IMR-90 (cell line): ENCODE results near the gene PRMT5. TPM values are rescaled to one million over a fixed set of nuclear protein-coding genes. Genes with fewer than 3 reads are reported as not detected.
A peak's percentile ranks its signal among the peaks of the same experiment; 100 is the strongest.

ENCODE experiments used
- ATAC-seq: fragments of 200-7000 bp; cut with Tn5 transposase; 2 replicates; pipeline ENCODE4 v1.9.1; 2020; ENCODE audit warnings: low read depth, mild to moderate bottlenecking, moderate library complexity
- BruUV-seq: library from RNA; stranded (reverse); fragments of 400-500 nt; replicated peaks from 2 replicates; lab custom pipeline; 2021; lab: Mats Ljungman, UMichigan
- CTCF ChIA-PET: fragments of 300-600 bp; formaldehyde crosslinking; extraction: SDS; loops from one replicate; lab custom pipeline; 2021; ENCODE audit warnings: antibody characterized with exemption; lab: Yijun Ruan, JAX
- POLR2A ChIA-PET: fragments of 300-600 bp; sonication (Branson Sonifier 250); formaldehyde crosslinking; loops from one replicate; lab custom pipeline; 2022; ENCODE audit warnings: antibody characterized with exemption; ENCODE audit not compliant: unreplicated experiment; lab: Charles Lee
- DNase-seq: peaks from one replicate; pipeline ENCODE4 v3.0.0; 2013
- H2AFZ ChIP-seq: replicated peaks from 2 replicates; pipeline ENCODE3; 2013; ENCODE audit warnings: low read length, mild to moderate bottlenecking; ENCODE audit not compliant: poor library complexity
- H2AK5ac ChIP-seq: 2 replicates; pipeline ENCODE4 v1.6.1; 2013; ENCODE audit warnings: low read depth, low read length, inconsistent platforms
- H2AK9ac ChIP-seq: replicated peaks from 2 replicates; pipeline ENCODE3; 2013; ENCODE audit warnings: mild to moderate bottlenecking, low read depth, low read length, moderate library complexity; ENCODE audit not compliant: poor library complexity
- H2BK120ac ChIP-seq: 2 replicates; pipeline ENCODE4 v1.6.1; 2013; ENCODE audit warnings: low read depth, low read length, inconsistent platforms
- H2BK15ac ChIP-seq: 3 replicates; pipeline ENCODE4 v1.6.1; 2013; ENCODE audit warnings: low read depth, low read length, inconsistent platforms
- H2BK20ac ChIP-seq: 2 replicates; pipeline ENCODE4 v1.6.1; 2013; ENCODE audit warnings: low read depth, mild to moderate bottlenecking, inconsistent platforms, low read length, moderate library complexity
- H2BK5ac ChIP-seq: 2 replicates; pipeline ENCODE4 v1.6.1; 2013; ENCODE audit warnings: mild to moderate bottlenecking, low read depth, low read length, inconsistent platforms; ENCODE audit not compliant: poor library complexity, severe bottlenecking
- H3K14ac ChIP-seq: replicated peaks from 2 replicates; pipeline ENCODE4 v1.6.1; 2013; ENCODE audit warnings: low read depth, low read length, inconsistent platforms
- H3K18ac ChIP-seq: 2 replicates; pipeline ENCODE4 v1.6.1; 2013; ENCODE audit warnings: low read depth, low read length, control low read depth
- H3K23ac ChIP-seq: 2 replicates; pipeline ENCODE4 v1.6.1; 2013; ENCODE audit warnings: low read depth, low read length, inconsistent platforms
- H3K27ac ChIP-seq: 2 replicates; pipeline ENCODE4 v1.5.1; 2013; ENCODE audit warnings: mild to moderate bottlenecking, control low read depth, low read length; ENCODE audit not compliant: insufficient read depth
- H3K27me3 ChIP-seq: 2 replicates; pipeline ENCODE4 v1.6.1; 2013; ENCODE audit warnings: low read length; ENCODE audit not compliant: control insufficient read depth, insufficient read depth
- H3K36me3 ChIP-seq: 2 replicates; pipeline ENCODE4 v1.6.1; 2013; ENCODE audit warnings: low read length, mixed read lengths; ENCODE audit not compliant: control insufficient read depth, insufficient read depth
- H3K4ac ChIP-seq: 2 replicates; pipeline ENCODE4 v1.6.1; 2013; ENCODE audit warnings: low read depth, low read length, inconsistent platforms
- H3K4me1 ChIP-seq: 2 replicates; pipeline ENCODE4 v1.6.1; 2013; ENCODE audit warnings: low read length, mixed read lengths; ENCODE audit not compliant: control insufficient read depth, insufficient read depth
- H3K4me2 ChIP-seq: 2 replicates; pipeline ENCODE4 v1.6.1; 2013; ENCODE audit warnings: low read depth, mild to moderate bottlenecking, control low read depth, low read length, moderate library complexity
- H3K4me3 ChIP-seq: 2 replicates; pipeline ENCODE4 v1.5.1; 2013; ENCODE audit warnings: low read depth, mild to moderate bottlenecking, control low read depth, low read length, moderate library complexity; ENCODE audit not compliant: insufficient read depth
- H3K56ac ChIP-seq: 2 replicates; pipeline ENCODE4 v1.6.1; 2013; ENCODE audit warnings: low read length, inconsistent platforms; ENCODE audit not compliant: insufficient read depth; ENCODE audit errors: extremely low read depth
- H3K79me1 ChIP-seq, 2 experiments: 2 replicates each; pipeline ENCODE4 v1.6.1; 2013; ENCODE audit warnings: low read length in 2 of 2, inconsistent platforms in 1 of 2, low read depth in 1 of 2
- H3K9ac ChIP-seq: 2 replicates; pipeline ENCODE4 v1.6.1; 2013; ENCODE audit warnings: low read depth, low read length, control low read depth
- H3K9me1 ChIP-seq: 2 replicates; pipeline ENCODE4 v1.6.1; 2013; ENCODE audit warnings: low read length, inconsistent platforms; ENCODE audit not compliant: insufficient read depth
- H3K9me3 ChIP-seq: 2 replicates; pipeline ENCODE4 v1.6.1; 2013; ENCODE audit warnings: low read length; ENCODE audit not compliant: control insufficient read depth, insufficient read depth
- H4K20me1 ChIP-seq: 2 replicates; pipeline ENCODE4 v1.6.1; 2013; ENCODE audit warnings: low read length, inconsistent platforms; ENCODE audit not compliant: insufficient read depth
- H4K5ac ChIP-seq: 2 replicates; pipeline ENCODE4 v1.6.1; 2013; ENCODE audit warnings: mild to moderate bottlenecking, low read depth, low read length, control low read depth
- H4K8ac ChIP-seq, 2 experiments: 2 replicates each; pipeline ENCODE4 v1.6.1; 2013; ENCODE audit warnings: low read depth in 2 of 2, low read length in 2 of 2, control low read depth in 1 of 2, inconsistent platforms in 1 of 2
- H4K91ac ChIP-seq: 2 replicates; pipeline ENCODE4 v1.6.1; 2013; ENCODE audit warnings: low read depth, low read length, inconsistent platforms; ENCODE audit not compliant: insufficient read depth
- BHLHE40 ChIP-seq: fragments of 150-350 bp; IDR thresholded peaks from 2 replicates; pipeline ENCODE4 v1.6.1; 2016; ENCODE audit warnings: mild to moderate bottlenecking, low read depth, low read length
- CHD1 ChIP-seq: IDR thresholded peaks from 2 replicates; pipeline ENCODE4 v1.6.1; 2012; ENCODE audit warnings: low read depth, low read length, improper control_type of control experiment
- CTCF ChIP-seq: conservative IDR thresholded peaks from 2 replicates; pipeline ENCODE4 v1.5.1; 2012; ENCODE audit warnings: mild to moderate bottlenecking, low read depth, low read length, improper control_type of control experiment
- FOS ChIP-seq: fragments of 150-350 bp; IDR thresholded peaks from 2 replicates; pipeline ENCODE4 v1.6.1; 2016; ENCODE audit warnings: low read depth, low read length
- MXI1 ChIP-seq: IDR thresholded peaks from 2 replicates; pipeline ENCODE4 v1.6.1; 2012; ENCODE audit warnings: low read depth, mild to moderate bottlenecking, low read length, moderate library complexity, borderline replicate concordance
- NFE2L2 ChIP-seq: fragments of 150-350 bp; IDR thresholded peaks from 2 replicates; pipeline ENCODE4 v1.6.1; 2016; ENCODE audit warnings: low read depth, mild to moderate bottlenecking, low read length
- RAD21 ChIP-seq: IDR thresholded peaks from 2 replicates; pipeline ENCODE4 v1.6.1; 2012; ENCODE audit warnings: low read length, improper control_type of control experiment
- RCOR1 ChIP-seq: IDR thresholded peaks from 2 replicates; pipeline ENCODE4 v1.6.1; 2012; ENCODE audit warnings: mild to moderate bottlenecking, low read length, improper control_type of control experiment; ENCODE audit not compliant: insufficient replicate concordance
- SMC3 ChIP-seq: fragments of 150-350 bp; IDR thresholded peaks from 2 replicates; pipeline ENCODE4 v1.6.1; 2016; ENCODE audit warnings: low read depth, mild to moderate bottlenecking, antibody characterized with exemption, low read length, moderate library complexity
- WGBS, 2 experiments: methylation state at CpG; one replicate each; pipeline versions ENCODE4 v1.1.5 to v1.1.7; 2013; ENCODE audit warnings: missing lambda C conversion rate in 2 of 2; ENCODE audit not compliant: insufficient read length in 1 of 2; ENCODE audit errors: extremely low coverage in 2 of 2; 5-methylcytosine and 5-hydroxymethylcytosine counted together
- dilution Hi-C: fragments of 300-500 bp; cut with HindIII; formaldehyde crosslinking; loops from one replicate; pipeline ENCODE4 v1.14.3; 2018; ENCODE audit warnings: low sequenced_read_pairs; ENCODE audit not compliant: unreplicated experiment
- in situ Hi-C: fragments of 300-500 bp; cut with MboI; formaldehyde crosslinking; loops from 3 replicates; pipeline ENCODE4 v1.14.3; 2019; ENCODE audit warnings: low sequenced_read_pairs, inconsistent platforms, mixed read lengths
- intact Hi-C: fragments of 100-400 bp; cut with micrococcal nuclease; formaldehyde crosslinking; loops from 2 replicates; pipeline ENCODE4 v1.10.0; 2022
- polyA plus RNA-seq, 3 experiments: library from polyadenylated mRNA; depleted of rRNA; stranded (reverse); fragments of >200 nt; gene quantifications; 2 replicates each; pipeline ENCODE4 v1.2.3, GENCODE V29; 2012; ENCODE audit warnings: low replicate concordance in 1 of 3
- total RNA-seq: library from RNA; depleted of rRNA; stranded (reverse); fragments of >200 nt; gene quantifications from 2 replicates; pipeline ENCODE4 v1.2.3, GENCODE V29; 2012

The PRMT5 gene
- total and polyA plus RNA-seq, 2 of the 4 experiments (the other 2 are of a cell fraction) = 99.3 to 136 TPM

- in situ Hi-C loops = no loop called here
- TF ChIP-seq FOS (no peak), RAD21 (no peak), CHD1 (no peak), RCOR1 (no peak), BHLHE40 (no peak), NFE2L2 (no peak), SMC3 (no peak), MXI1 (no peak), CTCF (no peak)
- 32% methylated on average over 5 of the region's 11 CpGs; no CpG with 5 or more reads in 1 of the 2 experiments for WGBS, 2 experiments
- Histone ChIP-seq H4K91ac (peak overlapping the region; percentile 77), H3K9ac (peak overlapping the region; percentile 41), H3K9me3 (no peaks in the 10 kb centered on the region), H2AFZ (peak overlapping the region; percentile 98), H4K20me1 (no peaks in the 10 kb centered on the region), H2AK9ac (peak overlapping the region; percentile 73), H3K36me3 (no peaks in the 10 kb centered on the region), H2BK5ac (peak overlapping the region; percentile 18), H4K5ac (peak overlapping the region; percentile 66), H3K9me1 (peaks cover 11% of the 10 kb centered on the region; the same call in 1 of the 2 replicates), H3K4ac (peak overlapping the region; percentile 76), H3K23ac (peak overlapping the region; percentile 73), H2BK120ac (peak overlapping the region; percentile 49; the same call in 1 of the 2 replicates), H4K8ac (peak overlapping the region; percentile 27 to 87), H3K4me1 (peaks cover 5% of the 10 kb centered on the region; the same call in 1 of the 2 replicates), H2BK15ac (no peak overlapping the region; the same call in 2 of the 3 replicates), H3K27me3 (no peaks in the 10 kb centered on the region), H3K14ac (peak overlapping the region; percentile 95), H2AK5ac (peak overlapping the region; percentile 64; the same call in 1 of the 2 replicates), H3K18ac (peak overlapping the region; percentile 20), H3K27ac (peak overlapping the region; percentile 6; the same call in 1 of the 2 replicates), H3K4me2 (peak overlapping the region; percentile 76), H3K56ac (peak overlapping the region; percentile 78; the same call in 1 of the 2 replicates), H3K4me3 (peak overlapping the region; percentile 47), H3K79me1 (peaks cover 7 to 17% of the 10 kb centered on the region in 2 experiments; a peak in 3 of 4 replicates), H2BK20ac (peak overlapping the region; percentile 11; the same call in 1 of the 2 replicates)
- dilution Hi-C loops = no loop called here
- BruUV-seq = no TSS peak
- ATAC-seq (peak; percentile 66), DNase-seq (peak; percentile 75)
- CTCF ChIA-PET = no interaction called here
- intact Hi-C loops = loop anchor here (2.0 kb wide), 1 partner anchor 15 kb away; no protein-coding TSS in a partner anchor
- POLR2A ChIA-PET = no interaction called here
Observed at GRCh38 chr14:22887260-22887989, 41.8 kb downstream of the PRMT5 start.
